Prostate gland (tissue), 2 donors: ENCODE results near the gene PRDX1. TPM values are rescaled to one million over a fixed set of nuclear protein-coding genes. Genes with fewer than 3 reads are reported as not detected.

Source experiments
- DNase-seq: peaks from one replicate; pipeline ENCODE4 v3.0.0-alpha.2; 2019; ENCODE audit warnings: low spot score
- H3K27ac ChIP-seq, 2 donors: fragments of 200-600 bp; sonication (generic); 2 replicates each; pipeline ENCODE4 v1.5.1; 2017 to 2019
- H3K27me3 ChIP-seq: fragments of 200-600 bp; sonication (generic); replicated peaks from 2 replicates; pipeline ENCODE4 v1.5.1; 2019; ENCODE audit not compliant: insufficient read depth
- H3K36me3 ChIP-seq, 2 donors: fragments of 200-600 bp; sonication (generic); 1 replicate in 1 of 2; 2 replicates in 1 of 2; pipeline versions ENCODE4 v1.5.1 to v1.8.1; 2017 to 2019
- H3K4me1 ChIP-seq: fragments of 200-600 bp; sonication (generic); replicated peaks from 2 replicates; pipeline ENCODE4 v1.5.1; 2019
- H3K4me3 ChIP-seq, 2 donors: fragments of 200-600 bp; sonication (generic); 2 replicates each; pipeline ENCODE4 v1.5.1; 2017 to 2019
- H3K9me3 ChIP-seq: fragments of 200-600 bp; sonication (generic); 2 replicates; pipeline ENCODE4 v1.5.1; 2017
- CTCF ChIP-seq, 4 experiments: fragments of 200-600 bp in 2 of 4; fragments of 450-650 bp in 2 of 4; sonication (generic) in 2 of 4; IDR thresholded peaks; 1 replicate in 3 of 4; 2 replicates in 1 of 4; pipeline ENCODE4 v1.5.1; 2016 to 2019; ENCODE audit warnings: antibody characterized with exemption in 4 of 4, mild to moderate bottlenecking in 2 of 4, moderate library complexity in 2 of 4
- POLR2A ChIP-seq: fragments of 450-650 bp; IDR thresholded peaks from one replicate; pipeline ENCODE4 v1.6.1; 2016; ENCODE audit warnings: antibody characterized with exemption, mild to moderate bottlenecking
- POLR2AphosphoS5 ChIP-seq: sonication (generic); formaldehyde crosslinking; IDR thresholded peaks from one replicate; pipeline ENCODE4 v1.6.1; 2017; ENCODE audit warnings: antibody characterized with exemption
- WGBS: methylation state at CpG from one replicate; pipeline ENCODE4 v1.1.5; 2018; 5-methylcytosine and 5-hydroxymethylcytosine counted together
- intact Hi-C: fragments of 100-400 bp; cut with DNase I; formaldehyde crosslinking; loops from one replicate; pipeline ENCODE4 v1.14.2; 2022
- total RNA-seq, 2 donors: library from RNA; depleted of rRNA; stranded (reverse); fragments of >200 nt; gene quantifications; one replicate each; pipeline ENCODE4 v1.1.0, GENCODE V29; 2016

The PRDX1 gene
- total RNA-seq, 2 donors from 2014 or later, result 210 to 335 TPM

DNA sequence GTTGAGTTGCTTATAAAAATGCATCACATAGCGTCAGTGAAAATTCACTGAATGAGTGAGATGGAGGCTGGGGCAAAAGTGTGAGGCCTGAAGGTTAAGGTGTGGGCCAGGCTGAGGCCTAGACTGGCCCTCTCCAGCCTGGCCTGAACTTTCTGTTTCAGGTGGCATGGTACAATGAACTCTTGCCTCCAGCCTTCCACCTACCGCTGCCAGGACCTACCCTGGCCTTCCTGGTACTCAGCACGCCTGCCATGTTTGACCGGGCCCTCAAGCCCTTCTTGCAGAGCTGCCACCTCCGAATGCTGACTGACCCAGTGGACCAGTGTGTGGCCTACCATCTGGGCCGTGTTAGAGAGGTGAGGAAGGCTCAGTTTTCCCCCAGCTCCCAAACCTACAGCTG lies 14.5 kb downstream of the PRDX1 start:
- Histone ChIP-seq H3K27ac (no peak overlapping the region), H3K9me3 (no peaks in the 10 kb centered on the region), H3K4me1 (no peaks in the 10 kb centered on the region), H3K27me3 (no peaks in the 10 kb centered on the region), H3K4me3 (no peak overlapping the region), H3K36me3 (peaks cover 0 to 2% of the 10 kb centered on the region in 2 donors)
- no peak for DNase-seq
- intact Hi-C loops, result no loop called here
- 89% methylated on average over 6 of the region's 6 CpGs for WGBS
- TF ChIP-seq CTCF (IDR thresholded peaks at IDR 0.05), result no peak
- no peak for TF ChIP-seq POLR2AphosphoS5
- TF ChIP-seq POLR2A, result no peak

- TF ChIP-seq POLR2A (no peak), POLR2AphosphoS5 (no peak), CTCF (IDR thresholded peaks at IDR 0.05) (no peak)
Observed at GRCh38 chr1:45503462-45504360, 18.0 kb downstream of the PRDX1 start.

DNA sequence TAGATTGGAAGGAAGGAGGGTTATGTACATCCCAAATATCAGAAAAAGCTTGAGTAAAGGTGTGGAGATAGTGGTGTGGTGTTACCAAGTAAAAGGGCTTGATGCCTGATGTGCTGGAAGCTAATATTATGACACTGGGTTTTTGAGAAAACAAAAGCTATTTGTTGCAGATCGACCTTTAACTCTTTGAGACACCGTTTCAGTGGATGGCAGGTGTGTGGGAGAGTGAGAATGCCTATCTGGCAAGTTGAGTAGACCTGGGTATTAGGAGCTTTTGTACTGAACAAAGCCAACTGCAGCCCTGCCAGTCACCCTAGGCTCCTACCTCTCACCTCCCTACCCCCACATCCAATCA lies 20.2 kb downstream of the PRDX1 start:
- Histone ChIP-seq H3K27ac (no peak overlapping the region), H3K4me3 (no peak overlapping the region), H3K36me3 (no peaks in the 10 kb centered on the region), H3K27me3 (no peaks in the 10 kb centered on the region), H3K9me3 (no peaks in the 10 kb centered on the region), H3K4me1 (no peaks in the 10 kb centered on the region)
- no peak for TF ChIP-seq CTCF (IDR thresholded peaks at IDR 0.05)
- no peak for TF ChIP-seq POLR2AphosphoS5
- no peak for TF ChIP-seq POLR2A
- WGBS, result 73% methylated on average over 2 of the region's 2 CpGs
- DNase-seq, result no peak
- intact Hi-C loops, result no loop called here

More at GRCh38 chr1:45503462-45504360, 18.0 kb downstream of the PRDX1 start:
- 89% methylated on average over 14 of the region's 14 CpGs for WGBS
- Histone ChIP-seq H3K27me3 (no peaks in the 10 kb centered on the region), H3K4me3 (no peak overlapping the region), H3K36me3 (no peaks in the 10 kb centered on the region), H3K9me3 (no peaks in the 10 kb centered on the region), H3K4me1 (no peaks in the 10 kb centered on the region), H3K27ac (no peak overlapping the region)
- no peak for DNase-seq
- intact Hi-C loops, result no loop called here

GRCh38 chr1:45499415-45499769 lies 22.3 kb downstream of the PRDX1 start:
- TF ChIP-seq POLR2AphosphoS5, result no peak
- DNase-seq, result no peak
- H3K9me3 ChIP-seq, result no peaks in the 10 kb centered on the region
- peak overlapping the region; percentile 58 to 68 for H3K27ac ChIP-seq
- intact Hi-C loops, result no loop called here
- no peaks in the 10 kb centered on the region for H3K4me1 ChIP-seq
- 6% methylated on average over 7 of the region's 7 CpGs for WGBS
- no peaks in the 10 kb centered on the region for H3K27me3 ChIP-seq
- H3K36me3 ChIP-seq, result no peaks in the 10 kb centered on the region
- peak overlapping the region; percentile 41 to 47 for H3K4me3 ChIP-seq

DNA sequence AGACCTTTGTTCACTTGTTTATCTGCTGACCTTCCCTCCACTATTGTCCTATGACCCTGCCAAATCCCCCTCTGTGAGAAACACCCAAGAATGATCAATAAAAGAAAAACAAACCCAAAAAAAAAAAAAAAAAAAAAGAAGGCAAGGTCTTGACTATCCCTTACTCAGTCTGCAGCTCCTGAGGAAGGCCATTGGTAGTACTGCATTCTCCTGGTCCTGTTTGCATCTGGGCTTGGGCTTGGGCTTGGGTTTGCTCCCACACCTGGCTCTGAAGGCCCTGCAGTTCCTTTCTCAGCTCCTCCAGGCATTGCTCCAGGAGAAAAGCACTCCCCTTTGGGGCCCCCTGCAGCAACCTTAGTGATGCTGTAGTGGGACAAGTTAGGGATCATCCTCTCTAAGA lies 23.4 kb downstream of the PRDX1 start:
- Histone ChIP-seq H3K27ac (no peak overlapping the region), H3K4me1 (no peaks in the 10 kb centered on the region), H3K36me3 (no peaks in the 10 kb centered on the region), H3K27me3 (no peaks in the 10 kb centered on the region), H3K4me3 (no peak overlapping the region), H3K9me3 (no peaks in the 10 kb centered on the region)
- intact Hi-C loops, result no loop called here
- TF ChIP-seq CTCF (IDR thresholded peaks at IDR 0.05) (no peak), POLR2AphosphoS5 (no peak), POLR2A (no peak)
- no peak for DNase-seq
